Cerebellar cortex (tissue), 1 donor: ENCODE results near the gene ANP32E.
"Not testable (repeated sequence)": the region's sequence is repeated elsewhere in the genome, so short reads cannot be mapped to it uniquely, and the experiment has no call there.

ENCODE experiments used
- DNase-seq: peaks from one replicate; pipeline ENCODE4 v3.0.0-alpha.2; 2015; ENCODE audit warnings: low spot score

ANP32E gene

GRCh38 chr1:150256554-150257341 is 20.8 kb upstream of the ANP32E start:
- peak; percentile 81 for DNase-seq

- peak; percentile 59 for DNase-seq
Observed at GRCh38 chr1:150256198-150256553, 20.3 kb upstream of the ANP32E start.

DNA sequence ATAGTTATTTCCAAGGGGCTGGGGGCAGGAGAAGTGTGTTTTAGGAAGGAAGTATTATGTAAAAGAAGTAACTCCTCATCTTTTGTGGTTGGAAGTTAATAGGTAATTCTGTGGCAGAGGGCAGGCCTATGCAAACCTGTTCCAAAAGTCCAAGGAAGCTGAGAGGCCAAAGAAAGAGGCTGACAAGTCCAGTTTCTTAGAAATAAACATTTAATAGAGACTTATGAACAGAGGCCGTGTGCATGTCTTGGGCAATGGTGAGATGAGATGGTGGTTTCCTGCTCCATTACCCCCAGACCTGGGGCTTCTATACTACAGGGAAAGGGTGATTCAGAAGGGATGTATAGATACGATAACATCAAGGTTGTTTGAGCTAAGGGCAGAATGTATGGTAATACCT is 14.0 kb upstream of the ANP32E start:
- DNase-seq = no peak

DNA sequence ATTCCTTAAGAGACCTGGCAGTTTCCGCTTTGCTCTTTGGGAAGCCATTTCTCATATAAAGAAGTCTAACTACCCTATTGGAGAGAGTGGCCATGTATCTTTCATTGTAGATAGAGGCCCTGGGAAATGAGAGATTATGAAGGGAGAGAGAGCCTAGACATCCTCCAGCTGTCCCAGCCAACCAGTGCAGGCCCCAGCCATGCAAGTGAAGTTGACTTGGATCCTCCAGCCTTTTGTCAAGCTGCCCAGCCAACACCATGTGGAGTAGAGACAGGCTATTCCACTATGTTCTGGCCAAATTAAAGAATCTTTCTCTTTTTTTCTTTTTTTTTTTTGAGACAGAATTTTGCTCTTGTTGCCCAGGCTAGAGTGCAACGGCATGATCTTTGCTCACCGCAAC is 7.1 kb upstream of the ANP32E start:
- no peak for DNase-seq

- no peak for DNase-seq
Observed at GRCh38 chr1:150237746-150238145, 1.8 kb upstream of the ANP32E start.

- DNase-seq = not testable (repeated sequence)
Observed at GRCh38 chr1:150237176-150237575, 1.3 kb upstream of the ANP32E start.

DNA sequence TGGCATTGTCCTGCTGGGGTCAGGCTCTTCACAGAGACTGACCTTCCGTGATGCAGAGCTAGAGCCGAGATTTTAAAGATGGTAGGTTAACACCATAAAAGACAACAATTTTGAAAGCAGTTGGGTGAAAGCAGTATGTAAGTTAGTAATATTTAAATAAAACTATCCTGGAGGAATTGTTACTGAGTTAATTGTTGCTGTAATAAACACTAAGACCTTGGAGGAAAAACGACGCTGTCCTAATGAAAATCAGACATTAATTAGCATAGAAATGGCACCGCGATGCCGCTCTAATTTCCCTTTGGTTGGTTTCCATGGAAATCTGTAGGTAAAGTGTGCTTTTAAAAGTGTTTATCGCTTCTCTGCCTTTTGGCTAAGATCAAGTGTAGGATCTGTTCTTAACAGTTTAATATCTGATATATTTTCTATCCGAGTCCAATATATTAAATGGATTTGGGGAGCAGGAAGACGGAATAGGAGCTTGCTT is 745 bp upstream of the ANP32E start:
- no peak for DNase-seq

DNA sequence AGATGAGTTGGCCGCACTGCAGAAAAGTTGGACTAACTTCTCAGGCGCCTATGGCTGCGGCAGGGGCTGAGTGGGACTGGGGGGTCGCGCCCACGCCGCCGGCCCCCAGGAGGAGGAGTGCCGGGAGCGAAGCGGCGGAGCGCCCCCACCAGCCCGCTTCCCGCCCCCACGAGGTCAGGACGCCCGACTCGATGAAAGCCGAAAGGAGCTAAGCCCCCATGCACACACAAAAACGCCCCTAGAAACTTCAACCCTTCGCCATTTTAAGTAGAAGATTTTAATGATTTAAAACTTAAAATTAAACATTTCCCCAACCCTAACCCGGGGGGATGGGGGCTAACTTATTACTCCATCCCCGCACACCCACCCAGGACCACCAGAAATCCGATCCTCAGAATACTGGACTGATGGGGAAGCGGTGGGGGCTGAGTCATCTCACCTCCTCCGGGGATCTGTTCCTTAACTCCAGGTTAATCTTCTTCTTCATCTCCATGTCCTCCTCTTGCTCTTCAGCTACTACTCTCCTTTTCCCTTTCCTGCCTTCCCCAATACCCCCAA is 539 bp downstream of the ANP32E start:
- no peak for DNase-seq

GRCh38 chr1:150234566-150235293 is 1.2 kb downstream of the ANP32E start:
- peak; percentile 83 for DNase-seq

DNA sequence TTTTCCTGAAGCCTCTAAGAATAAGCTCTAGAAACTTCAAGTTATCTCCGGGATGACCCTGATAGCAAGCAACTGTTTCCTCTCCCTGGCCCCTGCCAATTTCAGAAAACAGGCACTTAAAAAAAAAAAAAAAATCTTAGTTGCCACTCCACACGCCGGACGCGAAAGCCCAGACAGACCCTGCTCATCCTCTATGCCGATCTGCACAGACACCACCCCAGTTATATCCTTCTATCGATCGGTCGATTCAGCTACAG is 1.7 kb downstream of the ANP32E start:
- DNase-seq = no peak

DNA sequence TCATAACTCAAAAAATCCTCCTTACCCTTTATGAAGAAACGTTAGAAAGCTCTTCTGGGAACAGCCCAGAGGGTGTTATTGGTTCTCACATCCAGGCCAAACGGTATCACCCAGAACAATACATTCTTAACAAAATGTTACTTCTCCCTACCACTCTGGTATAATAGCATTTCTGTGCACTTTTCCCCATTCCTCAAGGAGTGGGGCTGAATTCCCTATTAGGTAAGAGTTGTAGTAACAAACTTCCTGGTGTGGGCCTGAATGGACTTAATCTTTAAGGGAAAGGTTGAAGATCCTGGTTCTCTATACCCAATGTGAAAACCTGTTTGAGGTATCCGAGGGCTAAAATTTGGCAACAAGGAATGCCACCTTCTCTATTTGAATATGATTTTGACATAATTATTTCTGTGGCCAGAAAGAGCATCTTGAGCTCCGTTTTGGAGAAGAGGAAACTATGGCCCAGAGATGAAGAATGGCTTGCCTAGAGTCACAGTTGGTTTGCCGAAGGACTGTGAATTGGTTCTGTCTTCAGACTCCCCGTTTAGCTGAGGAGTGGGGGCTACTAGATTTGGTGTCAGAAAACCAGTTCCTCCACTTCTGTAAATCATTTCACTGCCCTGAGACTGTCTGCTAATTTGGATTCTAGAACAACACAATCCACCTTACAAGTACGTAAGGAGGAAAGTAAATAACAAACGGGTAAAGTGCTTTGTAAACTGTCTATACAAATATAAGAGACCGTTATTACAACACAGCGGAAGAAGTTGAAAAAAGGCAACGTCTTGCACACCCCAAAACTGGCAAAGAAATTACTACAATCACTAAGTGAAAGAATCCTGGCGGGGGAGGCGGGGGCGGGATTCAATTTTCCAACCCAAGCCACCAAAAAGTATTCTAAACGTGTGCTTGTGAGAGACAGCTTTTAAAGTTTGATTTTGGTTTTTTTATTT is 2.3 kb downstream of the ANP32E start:
- DNase-seq = peak; percentile 48

DNA sequence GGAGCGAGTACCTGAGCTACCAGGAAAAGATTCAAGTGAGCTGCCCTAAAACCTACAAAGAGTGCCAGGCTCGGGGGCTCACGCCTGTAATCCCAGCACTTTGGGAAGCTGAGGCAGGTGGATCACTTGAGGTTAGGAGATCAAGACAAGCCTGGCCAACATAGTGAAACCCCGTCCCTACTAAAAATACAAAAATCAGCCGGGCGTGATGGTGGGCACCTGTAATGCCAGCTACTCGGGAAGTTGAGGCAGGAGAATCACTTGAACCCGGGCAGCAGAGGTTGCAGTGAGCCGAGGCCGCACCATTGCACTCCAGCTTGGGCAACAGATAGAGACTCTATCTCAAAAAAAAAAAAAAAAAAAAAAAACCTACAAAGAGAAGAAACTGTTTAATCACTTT is 3.0 kb downstream of the ANP32E start:
- not testable (repeated sequence) for DNase-seq

DNA sequence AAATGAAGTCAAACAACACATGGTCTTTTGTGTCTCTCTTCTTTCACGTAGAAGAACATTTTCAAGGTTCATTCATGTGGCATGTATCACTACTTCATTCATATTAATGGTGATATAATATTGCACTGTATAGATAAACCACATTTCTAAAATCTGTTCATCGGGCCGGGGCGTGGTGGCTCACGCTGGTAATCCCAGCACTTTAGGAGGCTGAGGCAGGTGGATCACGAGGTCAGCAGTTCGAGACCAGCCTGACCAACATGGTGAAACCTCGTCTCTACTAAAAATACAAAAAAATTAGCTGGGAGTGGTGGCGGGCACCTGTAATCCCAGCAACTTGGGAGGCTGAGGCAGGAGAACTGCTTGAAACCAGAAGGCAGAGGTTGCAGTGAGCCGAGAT is 7.7 kb downstream of the ANP32E start:
- not testable (repeated sequence) for DNase-seq

DNA sequence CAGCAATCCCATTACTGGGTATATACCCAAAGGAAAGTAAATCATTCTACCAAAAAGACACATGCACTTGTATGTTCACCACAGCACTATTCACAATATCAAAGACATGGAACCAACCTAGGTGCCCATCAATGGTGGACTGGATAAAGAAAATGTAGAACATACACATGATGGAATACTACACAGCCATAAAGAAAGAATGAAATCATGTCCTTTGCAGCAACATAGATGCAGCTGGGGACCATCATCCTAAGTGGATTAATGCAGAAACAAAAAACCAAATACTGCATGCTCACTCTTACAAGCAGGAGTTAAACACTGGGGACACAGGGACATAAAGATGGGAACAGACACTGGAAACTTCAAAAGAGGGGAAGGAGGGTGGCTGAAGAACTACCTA is 8.7 kb downstream of the ANP32E start:
- DNase-seq = no peak

GRCh38 chr1:150226486-150226885 is 9.4 kb downstream of the ANP32E start:
- no peak for DNase-seq

- no peak for DNase-seq
Observed at GRCh38 chr1:150225546-150225945, 10.4 kb downstream of the ANP32E start.

- DNase-seq = no peak
Observed at GRCh38 chr1:150224983-150225382, 10.9 kb downstream of the ANP32E start.

DNA sequence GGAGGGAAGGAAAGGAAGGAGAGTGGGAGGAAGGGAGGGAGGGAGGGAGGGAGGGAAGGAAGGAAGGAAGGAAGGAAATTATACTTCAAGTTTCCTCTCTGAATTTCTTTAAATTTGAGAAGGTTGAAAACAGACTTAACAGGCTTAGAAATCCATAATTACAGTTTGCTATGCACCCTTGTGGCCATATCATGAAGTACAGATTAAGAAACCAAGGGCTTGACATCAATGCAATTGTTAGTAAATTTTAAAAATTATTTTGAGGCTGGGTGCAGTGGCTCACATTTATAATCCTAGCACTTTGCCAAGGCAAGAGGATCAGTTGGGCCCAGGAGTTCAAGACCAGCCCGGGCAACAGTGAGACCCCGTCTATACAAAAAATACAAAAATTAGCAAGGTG is 14.4 kb downstream of the ANP32E start:
- DNase-seq = peak; percentile 73

GRCh38 chr1:150215855-150216254 is 20.1 kb downstream of the ANP32E start:
- DNase-seq = not testable (repeated sequence)

- DNase-seq = not testable (repeated sequence)
Observed at GRCh38 chr1:150214099-150214756, 21.7 kb downstream of the ANP32E start.
